ENCODE results near the gene IMMP2L. TPM values are rescaled to one million over a fixed set of nuclear protein-coding genes. Genes with fewer than 3 reads are reported as not detected.

Gene IMMP2L
- polyA plus RNA-seq, 1 of the 3 experiments (the other 2 are of a cell fraction): 10.7 TPM

GRCh38 chr7:111265394-111265793, 296.9 kb downstream of the IMMP2L start:
- TF ChIP-seq USF2 (IDR thresholded peaks at IDR 0.05; ENCODE audit: borderline replicate concordance, low read depth, low read length): no peak
- TF ChIP-seq GABPA (IDR thresholded peaks at IDR 0.05; ENCODE audit: low read depth): no peak
- no peak for TF ChIP-seq MAX (IDR thresholded peaks at IDR 0.05; ENCODE audit: low read depth)
- no peak for TF ChIP-seq YY1 (IDR thresholded peaks at IDR 0.05; ENCODE audit: low read depth)
- TF ChIP-seq TEAD4 (IDR thresholded peaks at IDR 0.05; ENCODE audit: borderline replicate concordance, insufficient read depth): no peak
- no peak for TF ChIP-seq RFX5 (IDR thresholded peaks at IDR 0.05; ENCODE audit: low read length)
- TF ChIP-seq NFIC (IDR thresholded peaks at IDR 0.05; ENCODE audit: borderline replicate concordance): no peak
- TF ChIP-seq CHD2 (IDR thresholded peaks at IDR 0.05; ENCODE audit: low read length, partially characterized antibody): no peak
- TF ChIP-seq FOXJ3 (CRISPR knock-in tag; IDR thresholded peaks at IDR 0.05): no peak
- TF ChIP-seq REST (IDR thresholded peaks at IDR 0.05; ENCODE audit: low read depth, low read length): no peak
- no peak for TF ChIP-seq PBX3 (IDR thresholded peaks at IDR 0.05)
- TF ChIP-seq JUND (IDR thresholded peaks at IDR 0.05): no peak
- TF ChIP-seq MEF2A (IDR thresholded peaks at IDR 0.05; ENCODE audit: borderline replicate concordance, low read depth): no peak
- DNase-seq: no peak
- H4K20me1 ChIP-seq (ENCODE audit: insufficient read depth): no peaks in the 10 kb centered on the region
- H3K27me3 ChIP-seq (ENCODE audit: insufficient read depth): no peaks in the 10 kb centered on the region
- H2AFZ ChIP-seq (ENCODE audit: low read depth): no peak overlapping the region
- CTCF ChIA-PET: no interaction called here
- no peaks in the 10 kb centered on the region for H3K9me3 ChIP-seq
- no peak overlapping the region for H3K4me3 ChIP-seq (ENCODE audit: low read depth in 2 of 2, low read length in 1 of 2)
- H3K4me2 ChIP-seq: no peak overlapping the region
- no peaks in the 10 kb centered on the region for H3K9me2 ChIP-seq
- no peaks in the 10 kb centered on the region for H3K79me2 ChIP-seq (ENCODE audit: insufficient read depth)
- H3K27ac ChIP-seq (ENCODE audit: low read depth in 2 of 2, low read length in 1 of 2): no peak overlapping the region
- peaks cover 7% of the 10 kb centered on the region for H3F3A ChIP-seq (replicated peaks; ENCODE audit: insufficient read depth)
- H3K4me1 ChIP-seq (ENCODE audit: control insufficient read depth in 1 of 2, insufficient read depth in 2 of 2, low read depth in 1 of 2, low read length in 1 of 2): peaks cover 12 to 13% of the 10 kb centered on the region in 2 experiments; a peak in 3 of 4 replicates
- H3K36me3 ChIP-seq (replicated peaks in 1 of 2; ENCODE audit: control insufficient read depth in 1 of 2, insufficient read depth in 2 of 2, low read length in 1 of 2): no peaks in the 10 kb centered on the region
- no peak overlapping the region for H3K9ac ChIP-seq
- POLR2A ChIA-PET: no interaction called here

GRCh38 chr7:111264981-111265380, 297.3 kb downstream of the IMMP2L start:
- H4K20me1 ChIP-seq (ENCODE audit: insufficient read depth): no peaks in the 10 kb centered on the region
- no peak for DNase-seq
- no peak overlapping the region for H3K9ac ChIP-seq
- peaks cover 7% of the 10 kb centered on the region for H3F3A ChIP-seq (replicated peaks; ENCODE audit: insufficient read depth)
- no peak overlapping the region for H2AFZ ChIP-seq (ENCODE audit: low read depth)
- 90% methylated on average over 1 of the region's 1 CpG for WGBS (ENCODE audit: low lambda C conversion rate)
- no peaks in the 10 kb centered on the region for H3K9me3 ChIP-seq
- no peak overlapping the region for H3K4me2 ChIP-seq
- H3K4me1 ChIP-seq (ENCODE audit: control insufficient read depth in 1 of 2, insufficient read depth in 2 of 2, low read depth in 1 of 2, low read length in 1 of 2): peaks cover 12 to 13% of the 10 kb centered on the region in 2 experiments; a peak in 3 of 4 replicates
- H3K36me3 ChIP-seq (replicated peaks in 1 of 2; ENCODE audit: control insufficient read depth in 1 of 2, insufficient read depth in 2 of 2, low read length in 1 of 2): no peaks in the 10 kb centered on the region
- H3K9me2 ChIP-seq: no peaks in the 10 kb centered on the region
- ChIA-PET CTCF (no interaction called here), POLR2A (no interaction called here)
- H3K27ac ChIP-seq (ENCODE audit: low read depth in 2 of 2, low read length in 1 of 2): no peak overlapping the region
- H3K27me3 ChIP-seq (ENCODE audit: insufficient read depth): no peaks in the 10 kb centered on the region
- no peak overlapping the region for H3K4me3 ChIP-seq (ENCODE audit: low read depth in 2 of 2, low read length in 1 of 2)
- H3K79me2 ChIP-seq (ENCODE audit: insufficient read depth): no peaks in the 10 kb centered on the region
- TF ChIP-seq NRF1 (IDR thresholded peaks at IDR 0.05; ENCODE audit: low read depth, low read length) (no peak), MEF2A (IDR thresholded peaks at IDR 0.05; ENCODE audit: borderline replicate concordance, low read depth) (no peak), USF2 (IDR thresholded peaks at IDR 0.05; ENCODE audit: borderline replicate concordance, low read depth, low read length) (no peak), ELF1 (IDR thresholded peaks at IDR 0.05) (no peak), EP300 (IDR thresholded peaks at IDR 0.05; ENCODE audit: borderline replicate concordance in 1 of 2, low read depth in 1 of 2, low read length in 1 of 2) (no peak), PBX3 (IDR thresholded peaks at IDR 0.05) (no peak), RXRA (IDR thresholded peaks at IDR 0.05; ENCODE audit: borderline replicate concordance, low read depth) (no peak), RAD21 (IDR thresholded peaks at IDR 0.05; ENCODE audit: low read length) (no peak), IRF3 (IDR thresholded peaks at IDR 0.05; ENCODE audit: low read depth, low read length) (no peak)

Data from SK-N-SH (cell line).